ENCODE data around the gene PPP5C.

The PPP5C gene

GRCh38 chr19:46346821-46347571 is at the start of gene PPP5C:
PPP5C (plus strand) TSS chr19:46347087; CDS start chr19:46347097, 10 bp downstream.
- DNase-seq (ENCODE audit: low read depth) = peak; percentile 69
- peak; percentile 96 for TF ChIP-seq CTCF (conservative IDR thresholded peaks at IDR 0.05; ENCODE audit: low read depth, low read length)
- peak within 1 kb of the TSS; percentile 97 for H3K4me3 ChIP-seq (ENCODE audit: low read length)

- no peak for TF ChIP-seq CTCF (conservative IDR thresholded peaks at IDR 0.05; ENCODE audit: low read depth, low read length)
- peak overlapping the region; percentile 58 for H3K4me3 ChIP-seq (ENCODE audit: low read length)
- DNase-seq (ENCODE audit: low read depth) = no peak
Measured at GRCh38 chr19:46297700-46298478, 49.0 kb upstream of the PPP5C start.

GRCh38 chr19:46298479-46299003 is 48.3 kb upstream of the PPP5C start:
- TF ChIP-seq CTCF (conservative IDR thresholded peaks at IDR 0.05; ENCODE audit: low read depth, low read length) = no peak
- peak overlapping the region; percentile 9 for H3K4me3 ChIP-seq (ENCODE audit: low read length)
- no peak for DNase-seq (ENCODE audit: low read depth)

- no peak for TF ChIP-seq CTCF (conservative IDR thresholded peaks at IDR 0.05; ENCODE audit: low read depth, low read length)
- DNase-seq (ENCODE audit: low read depth) = peak; percentile 74
- no peak overlapping the region for H3K4me3 ChIP-seq (ENCODE audit: low read length)
Measured at GRCh38 chr19:46299004-46299509, 47.8 kb upstream of the PPP5C start.

GRCh38 chr19:46299695-46300094 is 47.2 kb upstream of the PPP5C start:
- no peak for DNase-seq (ENCODE audit: low read depth)
- TF ChIP-seq CTCF (conservative IDR thresholded peaks at IDR 0.05; ENCODE audit: low read depth, low read length) = no peak
- no peak overlapping the region for H3K4me3 ChIP-seq (ENCODE audit: low read length)

GRCh38 chr19:46303322-46303690 is 43.6 kb upstream of the PPP5C start:
- H3K4me3 ChIP-seq (ENCODE audit: low read length) = no peak overlapping the region
- no peak for TF ChIP-seq CTCF (conservative IDR thresholded peaks at IDR 0.05; ENCODE audit: low read depth, low read length)
- no peak for DNase-seq (ENCODE audit: low read depth)

All from retinal pigment epithelial cell (primary cell).